HCEC 1CT (cell line): Measurements from ENCODE around the gene LONRF2.
"Not testable (repeated sequence)": the region's sequence is repeated elsewhere in the genome, so short reads cannot be mapped to it uniquely, and the experiment has no call there.

Source experiments
- DNase-seq: peaks from one replicate; pipeline ENCODE4 v3.0.0-alpha.2; 2017

LONRF2 gene

GRCh38 chr2:100321866-100322820 is at the start of gene LONRF2:
Gene LONRF2, minus strand, starts transcription at chr2:100322501. Its CDS starts 408 bp downstream, at chr2:100322093.
- DNase-seq = no peak

GRCh38 chr2:100367163-100367562 is 44.9 kb upstream of the LONRF2 start:
- DNase-seq = no peak

- DNase-seq = peak; percentile 4
These were observed 43.1 kb upstream of the LONRF2 start for GRCh38 chr2:100365434-100365833.

GRCh38 chr2:100362269-100362668 is 40.0 kb upstream of the LONRF2 start:
- not testable (repeated sequence) for DNase-seq

GRCh38 chr2:100359576-100359975 is 37.3 kb upstream of the LONRF2 start:
- no peak for DNase-seq

- no peak for DNase-seq
These were observed 36.3 kb upstream of the LONRF2 start for GRCh38 chr2:100358554-100358953.

GRCh38 chr2:100352521-100352920 is 30.2 kb upstream of the LONRF2 start:
- no peak for DNase-seq

- DNase-seq = no peak
These were observed 28.4 kb upstream of the LONRF2 start for GRCh38 chr2:100350661-100351185.

GRCh38 chr2:100345144-100345543 is 22.8 kb upstream of the LONRF2 start:
- DNase-seq = not testable (repeated sequence)

GRCh38 chr2:100344433-100344832 is 22.1 kb upstream of the LONRF2 start:
- no peak for DNase-seq

GRCh38 chr2:100342466-100342865 is 20.2 kb upstream of the LONRF2 start:
- not testable (repeated sequence) for DNase-seq

GRCh38 chr2:100339823-100340222 is 17.5 kb upstream of the LONRF2 start:
- no peak for DNase-seq

- no peak for DNase-seq
These were observed 12.6 kb upstream of the LONRF2 start for GRCh38 chr2:100334929-100335328.

GRCh38 chr2:100327742-100328141 is 5.4 kb upstream of the LONRF2 start:
- no peak for DNase-seq

- DNase-seq = no peak
These were observed 979 bp downstream of the LONRF2 start for GRCh38 chr2:100321179-100321865.

GRCh38 chr2:100320547-100321178 is 1.6 kb downstream of the LONRF2 start:
- no peak for DNase-seq

GRCh38 chr2:100317634-100318033 is 4.7 kb downstream of the LONRF2 start:
- DNase-seq = no peak

- no peak for DNase-seq
These were observed 12.2 kb downstream of the LONRF2 start for GRCh38 chr2:100309973-100310719.

- DNase-seq = no peak
These were observed 13.0 kb downstream of the LONRF2 start for GRCh38 chr2:100309311-100309710.

- DNase-seq = no peak
These were observed 18.6 kb downstream of the LONRF2 start for GRCh38 chr2:100303744-100304143.

GRCh38 chr2:100302585-100302892 is 19.8 kb downstream of the LONRF2 start:
- DNase-seq = no peak

GRCh38 chr2:100301881-100302584 is 20.3 kb downstream of the LONRF2 start:
- no peak for DNase-seq
